ENCODE data around the gene WIPF1.

DNA sequence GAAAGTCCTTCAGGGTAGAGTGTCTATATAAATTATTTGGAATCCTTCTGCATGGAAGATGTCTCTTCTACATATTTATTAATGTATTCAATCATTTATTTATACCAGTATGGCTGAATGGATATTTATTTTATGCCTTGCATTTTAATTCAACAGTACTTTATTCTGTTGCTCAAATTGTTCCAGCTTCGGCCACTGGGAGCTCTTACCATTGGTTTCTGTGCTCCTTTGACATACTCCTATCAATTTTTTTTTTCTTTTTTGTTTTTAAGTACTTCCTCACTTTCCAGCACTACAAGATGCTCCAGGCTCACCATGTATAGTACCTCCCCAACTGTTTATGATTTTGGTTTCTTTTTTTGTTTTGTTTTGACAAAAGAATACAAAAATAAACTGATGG, 39.4 kb upstream of the WIPF1 start:
- TF ChIP-seq POLR2A (IDR thresholded peaks at IDR 0.05; ENCODE audit: low read depth) (no peak), POLR2AphosphoS5 (IDR thresholded peaks at IDR 0.05) (no peak), EP300 (IDR thresholded peaks at IDR 0.05) (no peak)
- TF ChIP-seq, protein P1, sequence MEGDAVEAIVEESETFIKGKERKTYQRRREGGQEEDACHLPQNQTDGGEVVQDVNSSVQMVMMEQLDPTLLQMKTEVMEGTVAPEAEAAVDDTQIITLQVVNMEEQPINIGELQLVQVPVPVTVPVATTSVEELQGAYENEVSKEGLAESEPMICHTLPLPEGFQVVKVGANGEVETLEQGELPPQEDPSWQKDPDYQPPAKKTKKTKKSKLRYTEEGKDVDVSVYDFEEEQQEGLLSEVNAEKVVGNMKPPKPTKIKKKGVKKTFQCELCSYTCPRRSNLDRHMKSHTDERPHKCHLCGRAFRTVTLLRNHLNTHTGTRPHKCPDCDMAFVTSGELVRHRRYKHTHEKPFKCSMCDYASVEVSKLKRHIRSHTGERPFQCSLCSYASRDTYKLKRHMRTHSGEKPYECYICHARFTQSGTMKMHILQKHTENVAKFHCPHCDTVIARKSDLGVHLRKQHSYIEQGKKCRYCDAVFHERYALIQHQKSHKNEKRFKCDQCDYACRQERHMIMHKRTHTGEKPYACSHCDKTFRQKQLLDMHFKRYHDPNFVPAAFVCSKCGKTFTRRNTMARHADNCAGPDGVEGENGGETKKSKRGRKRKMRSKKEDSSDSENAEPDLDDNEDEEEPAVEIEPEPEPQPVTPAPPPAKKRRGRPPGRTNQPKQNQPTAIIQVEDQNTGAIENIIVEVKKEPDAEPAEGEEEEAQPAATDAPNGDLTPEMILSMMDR (IDR thresholded peaks at IDR 0.05) = no peak

Measured in esophagus muscularis mucosa (tissue), 4 donors.